DND-41 (cell line): Measurements from ENCODE around the gene IQGAP2.

ENCODE experiments used
- CTCF ChIP-seq: IDR thresholded peaks from 2 replicates; pipeline ENCODE4 v1.5.1; 2012; ENCODE audit warnings: borderline replicate concordance, low read length, moderate library complexity, mild to moderate bottlenecking; ENCODE audit not compliant: poor library complexity, severe bottlenecking; ENCODE audit errors: extremely low read depth
- EZH2 ChIP-seq: IDR thresholded peaks from 3 replicates; pipeline ENCODE4 v1.6.1; 2012; ENCODE audit warnings: borderline replicate concordance, low read depth, mild to moderate bottlenecking, moderate library complexity, low read length, inconsistent platforms; ENCODE audit not compliant: severe bottlenecking

- TF ChIP-seq EZH2: no peak
- no peak for TF ChIP-seq CTCF
Observed at GRCh38 chr5:76556511-76557221, 153.6 kb downstream of the IQGAP2 start.
